GM23338 (cell line): ENCODE measurements around the gene PHC3. TPM values are rescaled to one million over a fixed set of nuclear protein-coding genes. Genes with fewer than 3 reads are reported as not detected.

Experiments used
- ATAC-seq: fragments of 200-7000 bp; cut with Tn5 transposase; 3 replicates; pipeline ENCODE4 v1.9.1; 2020
- DNase-seq: peaks from one replicate; pipeline ENCODE4 v3.0.0-alpha.2; 2015; ENCODE audit warnings: low spot score
- H2AFZ ChIP-seq: fragments of 200-600 bp; sonication (generic); 2 replicates; pipeline ENCODE4 v1.8.0; 2016; ENCODE audit warnings: antibody characterized with exemption, mild to moderate bottlenecking, moderate library complexity
- H3F3A ChIP-seq: fragments of 200-600 bp; sonication (generic); replicated peaks from 2 replicates; pipeline ENCODE4 v1.8.0; 2017; ENCODE audit warnings: antibody characterized with exemption, mixed run types, low read depth
- H3K27ac ChIP-seq: fragments of 200-600 bp; sonication (generic); 2 replicates; pipeline ENCODE4 v1.6.1; 2016; ENCODE audit warnings: low read depth
- H3K27me3 ChIP-seq: fragments of 200-600 bp; sonication (generic); 2 replicates; pipeline ENCODE4 v1.8.0; 2016; ENCODE audit warnings: mild to moderate bottlenecking, mixed run types, moderate library complexity; ENCODE audit not compliant: insufficient read depth
- H3K36me3 ChIP-seq: fragments of 200-600 bp; sonication (generic); 2 replicates; pipeline ENCODE4 v1.8.0; 2016; ENCODE audit warnings: mild to moderate bottlenecking; ENCODE audit not compliant: insufficient read depth
- H3K4me1 ChIP-seq: fragments of 200-600 bp; sonication (generic); 2 replicates; pipeline ENCODE4 v1.8.0; 2016; ENCODE audit warnings: mild to moderate bottlenecking, moderate library complexity; ENCODE audit not compliant: insufficient read depth
- H3K4me2 ChIP-seq: fragments of 200-600 bp; sonication (generic); 2 replicates; pipeline ENCODE4 v1.7.1; 2017; ENCODE audit warnings: mixed run types
- H3K4me3 ChIP-seq: fragments of 200-600 bp; sonication (generic); 2 replicates; pipeline ENCODE4 v1.6.1; 2016; ENCODE audit warnings: mixed run types
- H3K79me2 ChIP-seq: fragments of 200-600 bp; sonication (generic); replicated peaks from 2 replicates; pipeline ENCODE4 v1.8.0; 2017; ENCODE audit warnings: mild to moderate bottlenecking; ENCODE audit not compliant: insufficient read depth
- H3K9me2 ChIP-seq: fragments of 200-600 bp; sonication (generic); 2 replicates; pipeline ENCODE4 v1.8.0; 2017; ENCODE audit not compliant: insufficient read depth
- H4K20me1 ChIP-seq: fragments of 200-600 bp; sonication (generic); replicated peaks from 2 replicates; pipeline ENCODE4 v1.8.0; 2017; ENCODE audit warnings: mild to moderate bottlenecking; ENCODE audit not compliant: insufficient read depth
- H3K27ac Mint-ChIP-seq: 2 replicates; pipeline ENCODE4 v1.8.0; 2020; ENCODE audit warnings: inconsistent platforms, mild to moderate bottlenecking, moderate library complexity, mixed read lengths
- H3K27me3 Mint-ChIP-seq: 3 replicates; pipeline ENCODE4 v1.8.0; 2022; ENCODE audit warnings: low read depth, mild to moderate bottlenecking, moderate library complexity, mixed read lengths, inconsistent platforms; ENCODE audit not compliant: insufficient read depth, poor library complexity
- H3K36me3 Mint-ChIP-seq: 3 replicates; pipeline ENCODE4 v1.8.0; 2021; ENCODE audit warnings: low read depth, mild to moderate bottlenecking, inconsistent platforms, moderate library complexity, mixed read lengths
- H3K4me1 Mint-ChIP-seq: 3 replicates; pipeline ENCODE4 v1.8.0; 2020; ENCODE audit warnings: mild to moderate bottlenecking, inconsistent platforms, mixed read lengths
- H3K4me3 Mint-ChIP-seq: 3 replicates; pipeline ENCODE4 v1.8.0; 2021; ENCODE audit warnings: moderate library complexity, mild to moderate bottlenecking, inconsistent platforms, mixed read lengths
- H3K9me3 Mint-ChIP-seq: 3 replicates; pipeline ENCODE4 v1.8.0; 2020; ENCODE audit warnings: moderate library complexity, mild to moderate bottlenecking, inconsistent platforms, mixed read lengths
- EZH2phosphoT487 ChIP-seq: fragments of 200-600 bp; sonication (generic); IDR thresholded peaks from one replicate; pipeline ENCODE4 v1.8.1; 2018; ENCODE audit warnings: antibody characterized with exemption; ENCODE audit not compliant: unreplicated experiment
- POLR2AphosphoS5 ChIP-seq: IDR thresholded peaks from 2 replicates; pipeline ENCODE4 v1.6.1; 2016; ENCODE audit warnings: antibody characterized with exemption, low read depth
- STAT1 ChIP-seq: IDR thresholded peaks from one replicate; pipeline ENCODE4 v1.6.1; 2016; ENCODE audit warnings: antibody characterized with exemption; ENCODE audit not compliant: unreplicated experiment
- polyA plus RNA-seq: library from polyadenylated mRNA; unstranded; fragments of >200 nt; fragmentation: Nextera tagmentation; extraction: Ambion mirVana; gene quantifications from 2 replicates; pipeline ENCODE4 v1.2.1, GENCODE V29; 2016
- total RNA-seq: library from RNA; depleted of rRNA; stranded (reverse); fragments of >200 nt; shearing (Covaris generic); gene quantifications from 2 replicates; pipeline ENCODE4 v1.2.3, GENCODE V29; 2014
- TF ChIP-seq, protein P1 (sequence below), 2 experiments: fragments of 200-600 bp in 1 of 2; sonication (generic) in 1 of 2; conservative IDR thresholded peaks; 2 replicates each; pipeline versions ENCODE4 v1.5.1 to v1.6.1; 2016 to 2017; ENCODE audit warnings: antibody characterized with exemption in 2 of 2, low read depth in 2 of 2, mild to moderate bottlenecking in 2 of 2, moderate library complexity in 1 of 2
- TF ChIP-seq, protein P2 (sequence below): IDR thresholded peaks from one replicate; pipeline ENCODE4 v1.6.1; 2018; ENCODE audit warnings: antibody characterized with exemption; ENCODE audit not compliant: unreplicated experiment

The PHC3 gene
- total and polyA plus RNA-seq, 2 experiments from 2014 or later: 23.9 to 83.5 TPM

DNA sequence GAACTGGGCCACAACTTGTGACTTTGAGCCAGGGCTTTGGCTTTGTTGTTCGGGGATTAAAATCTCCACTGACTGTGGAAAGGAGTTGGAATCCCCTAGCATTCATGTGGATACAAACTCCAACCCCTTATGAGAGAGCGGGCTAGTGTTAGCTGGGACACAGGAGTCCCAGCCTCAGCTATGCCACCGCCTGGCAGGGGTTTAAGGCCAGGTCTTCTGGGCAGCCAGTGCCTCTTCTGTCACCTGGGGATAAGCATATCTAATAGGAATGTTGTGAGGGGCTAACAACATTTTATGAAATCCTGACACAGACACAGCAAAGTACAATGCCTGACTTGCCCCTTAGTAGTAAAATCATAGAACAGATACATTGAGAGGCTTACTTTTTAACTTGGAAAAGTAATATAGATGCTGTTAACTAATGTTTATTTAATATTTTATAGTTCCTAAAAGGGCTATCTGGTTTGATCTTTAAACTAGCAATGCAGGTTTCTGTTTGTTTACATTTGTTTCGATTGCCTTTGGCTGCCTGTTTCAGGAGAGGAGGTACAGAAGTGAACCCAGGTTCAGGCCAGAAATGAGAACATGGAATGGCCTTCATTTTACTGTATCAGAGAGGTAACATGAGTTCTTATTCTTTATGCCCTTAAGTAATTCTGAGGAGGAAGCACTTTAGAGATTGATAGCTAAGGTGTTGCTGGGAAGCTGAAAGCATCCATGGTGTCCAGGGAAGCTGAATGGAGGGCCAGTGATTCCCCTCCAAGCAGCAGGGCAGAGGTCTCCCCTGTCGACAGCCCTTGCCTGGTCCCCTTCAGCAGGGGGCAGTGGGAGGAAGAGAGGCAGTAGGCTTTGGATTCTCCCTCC lies 135.0 kb downstream of the PHC3 start:
- TF ChIP-seq, protein P1, sequence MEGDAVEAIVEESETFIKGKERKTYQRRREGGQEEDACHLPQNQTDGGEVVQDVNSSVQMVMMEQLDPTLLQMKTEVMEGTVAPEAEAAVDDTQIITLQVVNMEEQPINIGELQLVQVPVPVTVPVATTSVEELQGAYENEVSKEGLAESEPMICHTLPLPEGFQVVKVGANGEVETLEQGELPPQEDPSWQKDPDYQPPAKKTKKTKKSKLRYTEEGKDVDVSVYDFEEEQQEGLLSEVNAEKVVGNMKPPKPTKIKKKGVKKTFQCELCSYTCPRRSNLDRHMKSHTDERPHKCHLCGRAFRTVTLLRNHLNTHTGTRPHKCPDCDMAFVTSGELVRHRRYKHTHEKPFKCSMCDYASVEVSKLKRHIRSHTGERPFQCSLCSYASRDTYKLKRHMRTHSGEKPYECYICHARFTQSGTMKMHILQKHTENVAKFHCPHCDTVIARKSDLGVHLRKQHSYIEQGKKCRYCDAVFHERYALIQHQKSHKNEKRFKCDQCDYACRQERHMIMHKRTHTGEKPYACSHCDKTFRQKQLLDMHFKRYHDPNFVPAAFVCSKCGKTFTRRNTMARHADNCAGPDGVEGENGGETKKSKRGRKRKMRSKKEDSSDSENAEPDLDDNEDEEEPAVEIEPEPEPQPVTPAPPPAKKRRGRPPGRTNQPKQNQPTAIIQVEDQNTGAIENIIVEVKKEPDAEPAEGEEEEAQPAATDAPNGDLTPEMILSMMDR (conservative IDR thresholded peaks at IDR 0.05; ENCODE audit: low read depth in 2 of 2): 0 out of 4 replicates have a peak, but pooled peaks of 1 of the 2 experiments have one; percentile 8
- TF ChIP-seq, protein P2, sequence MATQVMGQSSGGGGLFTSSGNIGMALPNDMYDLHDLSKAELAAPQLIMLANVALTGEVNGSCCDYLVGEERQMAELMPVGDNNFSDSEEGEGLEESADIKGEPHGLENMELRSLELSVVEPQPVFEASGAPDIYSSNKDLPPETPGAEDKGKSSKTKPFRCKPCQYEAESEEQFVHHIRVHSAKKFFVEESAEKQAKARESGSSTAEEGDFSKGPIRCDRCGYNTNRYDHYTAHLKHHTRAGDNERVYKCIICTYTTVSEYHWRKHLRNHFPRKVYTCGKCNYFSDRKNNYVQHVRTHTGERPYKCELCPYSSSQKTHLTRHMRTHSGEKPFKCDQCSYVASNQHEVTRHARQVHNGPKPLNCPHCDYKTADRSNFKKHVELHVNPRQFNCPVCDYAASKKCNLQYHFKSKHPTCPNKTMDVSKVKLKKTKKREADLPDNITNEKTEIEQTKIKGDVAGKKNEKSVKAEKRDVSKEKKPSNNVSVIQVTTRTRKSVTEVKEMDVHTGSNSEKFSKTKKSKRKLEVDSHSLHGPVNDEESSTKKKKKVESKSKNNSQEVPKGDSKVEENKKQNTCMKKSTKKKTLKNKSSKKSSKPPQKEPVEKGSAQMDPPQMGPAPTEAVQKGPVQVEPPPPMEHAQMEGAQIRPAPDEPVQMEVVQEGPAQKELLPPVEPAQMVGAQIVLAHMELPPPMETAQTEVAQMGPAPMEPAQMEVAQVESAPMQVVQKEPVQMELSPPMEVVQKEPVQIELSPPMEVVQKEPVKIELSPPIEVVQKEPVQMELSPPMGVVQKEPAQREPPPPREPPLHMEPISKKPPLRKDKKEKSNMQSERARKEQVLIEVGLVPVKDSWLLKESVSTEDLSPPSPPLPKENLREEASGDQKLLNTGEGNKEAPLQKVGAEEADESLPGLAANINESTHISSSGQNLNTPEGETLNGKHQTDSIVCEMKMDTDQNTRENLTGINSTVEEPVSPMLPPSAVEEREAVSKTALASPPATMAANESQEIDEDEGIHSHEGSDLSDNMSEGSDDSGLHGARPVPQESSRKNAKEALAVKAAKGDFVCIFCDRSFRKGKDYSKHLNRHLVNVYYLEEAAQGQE: no peak
- TF ChIP-seq STAT1 (no peak), EZH2phosphoT487 (no peak)
- peaks cover 3% of the 10 kb centered on the region for H3K27me3 Mint-ChIP-seq
- H3K27ac Mint-ChIP-seq: peak overlapping the region; percentile 86
- Histone ChIP-seq H3F3A (0 out of 2 replicates have a peak, but pooled peaks cover 3% of the 10 kb centered on the region), H3K79me2 (peaks cover 34% of the 10 kb centered on the region), H3K27ac (no peak overlapping the region), H3K36me3 (no peaks in the 10 kb centered on the region; the same call in 1 of the 2 replicates), H4K20me1 (no peaks in the 10 kb centered on the region; the same call in 1 of the 2 replicates), H3K4me1 (0 out of 2 replicates have a peak, but pooled peaks cover 4% of the 10 kb centered on the region), H3K27me3 (no peaks in the 10 kb centered on the region), H3K4me2 (no peak overlapping the region), H2AFZ (no peak overlapping the region), H3K4me3 (no peak overlapping the region), H3K9me2 (no peaks in the 10 kb centered on the region)
- peaks cover 3% of the 10 kb centered on the region; the same call in 1 of the 3 replicates for H3K36me3 Mint-ChIP-seq
- ATAC-seq (peak; percentile 41), DNase-seq (no peak)
- peaks cover 19% of the 10 kb centered on the region; the same call in 2 of the 3 replicates for H3K4me1 Mint-ChIP-seq
- no peak overlapping the region for H3K4me3 Mint-ChIP-seq
- H3K9me3 Mint-ChIP-seq: no peaks in the 10 kb centered on the region

DNA sequence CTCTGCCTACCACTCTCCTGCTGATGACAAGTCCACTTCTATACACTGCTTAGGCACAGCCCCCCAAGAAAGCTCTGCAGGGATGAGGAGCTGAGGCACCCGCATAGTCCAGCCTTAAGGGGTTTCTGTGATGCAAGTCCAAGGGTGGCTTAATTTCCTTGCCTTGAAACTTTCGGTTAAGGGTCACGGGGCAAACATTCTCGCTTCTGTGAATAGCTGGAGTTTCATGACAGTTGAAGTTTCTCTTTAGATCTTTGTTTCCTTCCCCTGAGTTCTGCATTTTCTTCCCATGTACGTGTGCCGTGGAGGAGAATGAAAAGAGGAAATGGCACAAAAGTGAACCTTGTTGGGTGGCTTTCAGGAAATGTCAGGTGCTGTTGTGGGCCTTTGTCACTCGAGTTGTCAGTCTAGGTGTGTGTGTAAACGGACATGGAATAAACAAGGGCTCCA lies 136.7 kb downstream of the PHC3 start:
- peaks cover 3% of the 10 kb centered on the region; the same call in 1 of the 2 replicates for H3F3A ChIP-seq
- no peak overlapping the region; the same call in 1 of the 2 replicates for H3K27ac Mint-ChIP-seq

More for the DNA sequence above, 136.7 kb downstream of the PHC3 start:
- H3K27ac ChIP-seq: no peak overlapping the region
- no peak overlapping the region for H2AFZ ChIP-seq
- Mint-ChIP-seq H3K27me3 (peaks cover 3% of the 10 kb centered on the region), H3K36me3 (peaks cover 9% of the 10 kb centered on the region; the same call in 2 of the 3 replicates), H3K9me3 (no peaks in the 10 kb centered on the region), H3K4me3 (no peak overlapping the region), H3K4me1 (peaks cover 30% of the 10 kb centered on the region)
- ATAC-seq (no peak), DNase-seq (no peak)
- no peaks in the 10 kb centered on the region; the same call in 1 of the 2 replicates for H4K20me1 ChIP-seq
- no peak for TF ChIP-seq POLR2AphosphoS5
- H3K79me2 ChIP-seq: peaks cover 29% of the 10 kb centered on the region; the same call in 1 of the 2 replicates
- H3K27me3 ChIP-seq: no peaks in the 10 kb centered on the region
- no peaks in the 10 kb centered on the region; the same call in 1 of the 2 replicates for H3K36me3 ChIP-seq
- no peaks in the 10 kb centered on the region for H3K9me2 ChIP-seq
- H3K4me1 ChIP-seq: peaks cover 16% of the 10 kb centered on the region
- H3K4me3 ChIP-seq: no peak overlapping the region
- H3K4me2 ChIP-seq: no peak overlapping the region
